ENCODE data around the gene RXRB.

DNA sequence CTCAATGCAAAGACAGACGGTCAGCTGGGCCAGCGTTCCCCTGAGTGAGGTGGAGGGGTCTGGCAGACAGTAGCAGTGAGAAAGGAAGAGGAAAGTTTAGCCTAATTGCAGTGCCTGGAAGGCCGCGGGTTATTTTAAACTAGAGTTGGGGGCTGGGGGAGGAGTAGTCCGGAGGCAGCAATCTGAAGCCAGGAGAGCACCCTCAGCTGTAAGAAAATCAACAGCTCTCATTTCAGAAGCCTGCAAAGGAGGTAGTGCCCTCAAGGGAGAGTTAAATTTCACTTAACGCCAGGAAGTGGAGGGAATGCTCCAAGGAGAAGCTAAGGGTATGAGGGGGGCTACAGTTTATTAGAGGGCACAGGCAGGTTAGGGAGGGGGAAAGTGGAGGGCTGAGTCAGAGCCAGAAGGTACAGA is 34.8 kb upstream of the RXRB start:
- TF ChIP-seq, protein P1, sequence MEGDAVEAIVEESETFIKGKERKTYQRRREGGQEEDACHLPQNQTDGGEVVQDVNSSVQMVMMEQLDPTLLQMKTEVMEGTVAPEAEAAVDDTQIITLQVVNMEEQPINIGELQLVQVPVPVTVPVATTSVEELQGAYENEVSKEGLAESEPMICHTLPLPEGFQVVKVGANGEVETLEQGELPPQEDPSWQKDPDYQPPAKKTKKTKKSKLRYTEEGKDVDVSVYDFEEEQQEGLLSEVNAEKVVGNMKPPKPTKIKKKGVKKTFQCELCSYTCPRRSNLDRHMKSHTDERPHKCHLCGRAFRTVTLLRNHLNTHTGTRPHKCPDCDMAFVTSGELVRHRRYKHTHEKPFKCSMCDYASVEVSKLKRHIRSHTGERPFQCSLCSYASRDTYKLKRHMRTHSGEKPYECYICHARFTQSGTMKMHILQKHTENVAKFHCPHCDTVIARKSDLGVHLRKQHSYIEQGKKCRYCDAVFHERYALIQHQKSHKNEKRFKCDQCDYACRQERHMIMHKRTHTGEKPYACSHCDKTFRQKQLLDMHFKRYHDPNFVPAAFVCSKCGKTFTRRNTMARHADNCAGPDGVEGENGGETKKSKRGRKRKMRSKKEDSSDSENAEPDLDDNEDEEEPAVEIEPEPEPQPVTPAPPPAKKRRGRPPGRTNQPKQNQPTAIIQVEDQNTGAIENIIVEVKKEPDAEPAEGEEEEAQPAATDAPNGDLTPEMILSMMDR (IDR thresholded peaks at IDR 0.05): no peak
- TF ChIP-seq POLR2A (IDR thresholded peaks at IDR 0.05): no peak

All from right lobe of liver (tissue), 4 donors.